OCI-LY7 (cell line): ENCODE results near the gene NAV3. TPM values are rescaled to one million over a fixed set of nuclear protein-coding genes. Genes with fewer than 3 reads are reported as not detected.

Experiments used
- BruUV-seq: library from RNA; stranded (reverse); fragments of 400-500 nt; replicated peaks from 2 replicates; lab custom pipeline; 2021; lab: Mats Ljungman, UMichigan
- CTCF ChIA-PET: fragments of 300-600 bp; sonication (Branson Sonifier 250); formaldehyde crosslinking; loops from one replicate; lab custom pipeline; 2022; ENCODE audit warnings: antibody characterized with exemption; ENCODE audit not compliant: unreplicated experiment; lab: Charles Lee
- POLR2A ChIA-PET: fragments of 300-600 bp; sonication (Branson Sonifier 250); formaldehyde crosslinking; loops from one replicate; lab custom pipeline; 2022; ENCODE audit warnings: antibody characterized with exemption; lab: Charles Lee
- DNase-seq: peaks from one replicate; pipeline ENCODE4 v3.0.0-alpha.2; 2015; ENCODE audit warnings: low spot score
- H2AFZ ChIP-seq: fragments of 200-600 bp; sonication (generic), shearing (Covaris generic); 2 replicates; pipeline ENCODE4 v1.6.1; 2014; ENCODE audit warnings: mild to moderate bottlenecking, antibody characterized with exemption, low read length, moderate library complexity
- H3K27ac ChIP-seq: fragments of 200-600 bp; sonication (generic); 2 replicates; pipeline ENCODE4 v1.5.1; 2014; ENCODE audit warnings: mixed run types, low read depth, mild to moderate bottlenecking, moderate library complexity, low read length, inconsistent platforms; ENCODE audit not compliant: poor library complexity, severe bottlenecking
- H3K36me3 ChIP-seq: fragments of 200-600 bp; sonication (generic); 2 replicates; pipeline ENCODE4 v1.6.1; 2014; ENCODE audit warnings: mild to moderate bottlenecking, antibody characterized with exemption, low read length, moderate library complexity, mixed read lengths; ENCODE audit not compliant: insufficient read depth
- H3K4me1 ChIP-seq: fragments of 200-600 bp; sonication (generic); 2 replicates; pipeline ENCODE4 v1.5.1; 2014; ENCODE audit warnings: mild to moderate bottlenecking, low read length; ENCODE audit not compliant: insufficient read depth, poor library complexity, severe bottlenecking
- H3K4me2 ChIP-seq: fragments of 200-600 bp; sonication (generic); 2 replicates; pipeline ENCODE4 v1.6.1; 2014; ENCODE audit warnings: mild to moderate bottlenecking, low read length
- H3K4me3 ChIP-seq: fragments of 200-600 bp; sonication (generic); 2 replicates; pipeline ENCODE4 v1.5.1; 2014; ENCODE audit warnings: mild to moderate bottlenecking, low read depth, low read length; ENCODE audit not compliant: poor library complexity, severe bottlenecking
- H3K79me2 ChIP-seq: fragments of 200-600 bp; sonication (generic); 2 replicates; pipeline ENCODE4 v1.6.1; 2016; ENCODE audit warnings: low read depth, mild to moderate bottlenecking, low read length, moderate library complexity, mixed read lengths; ENCODE audit not compliant: insufficient read depth
- H3K9me2 ChIP-seq: fragments of 200-600 bp; sonication (generic); 2 replicates; pipeline ENCODE4 v1.6.1; 2016; ENCODE audit warnings: mild to moderate bottlenecking, low read length, mixed read lengths; ENCODE audit not compliant: insufficient read depth
- H3K9me3 ChIP-seq: fragments of 200-600 bp; sonication (generic); 2 replicates; pipeline ENCODE4 v1.6.1; 2014; ENCODE audit warnings: mild to moderate bottlenecking, mixed run types, low read length, mixed read lengths
- H4K20me1 ChIP-seq: fragments of 200-600 bp; sonication (generic); 2 replicates; pipeline ENCODE4 v1.6.1; 2014; ENCODE audit warnings: mild to moderate bottlenecking, antibody characterized with exemption, low read length, moderate library complexity, mixed read lengths; ENCODE audit not compliant: insufficient read depth
- CTCF ChIP-seq: fragments of 200-600 bp; sonication (generic); conservative IDR thresholded peaks from 2 replicates; pipeline ENCODE4 v1.5.1; 2014; ENCODE audit warnings: mild to moderate bottlenecking, antibody characterized with exemption, low read length, moderate library complexity, mixed read lengths
- EZH2phosphoT487 ChIP-seq: fragments of 200-600 bp; sonication (generic); IDR thresholded peaks from 2 replicates; pipeline ENCODE4 v1.6.1; 2018; ENCODE audit warnings: low read depth, borderline replicate concordance, mild to moderate bottlenecking, mixed run types, antibody characterized with exemption, low read length, moderate library complexity, mixed read lengths
- intact Hi-C: fragments of 100-400 bp; cut with micrococcal nuclease; formaldehyde crosslinking; loops from one replicate; pipeline ENCODE4 v1.10.0; 2022; ENCODE audit not compliant: unreplicated experiment
- total RNA-seq, 2 experiments: library from RNA; depleted of rRNA in 1 of 2; stranded (reverse); fragments of >200 nt in 1 of 2; shearing (Covaris generic) in 1 of 2; gene quantifications; 2 replicates each; pipeline ENCODE4 v1.2.3, GENCODE V29; 2014 to 2022

Gene NAV3
- total RNA-seq, 2 experiments from 2014 or later: 0.68 to 1.6 TPM

- POLR2A ChIA-PET: interaction anchor here (1.2 kb wide), 1 partner anchor 67 kb away, joined by 3 read pairs; no protein-coding TSS in a partner anchor
- CTCF ChIA-PET: interaction anchor here (0.8 kb wide), 1 partner anchor 82 kb away, joined by 4 read pairs; no protein-coding TSS in a partner anchor
- no peaks in the 10 kb centered on the region for H3K79me2 ChIP-seq
Measured at GRCh38 chr12:78036874-78037273, 206.2 kb downstream of the NAV3 start.

GRCh38 chr12:78037707-78038106 lies 207.0 kb downstream of the NAV3 start:
- BruUV-seq: no TSS peak
- H2AFZ ChIP-seq: no peak overlapping the region
- no peak for DNase-seq
- H3K9me2 ChIP-seq: 0 out of 2 replicates have a peak, but pooled peaks cover 3% of the 10 kb centered on the region
- no peak overlapping the region for H3K27ac ChIP-seq
- H3K9me3 ChIP-seq: no peaks in the 10 kb centered on the region
- H3K36me3 ChIP-seq: no peaks in the 10 kb centered on the region
- H4K20me1 ChIP-seq: no peaks in the 10 kb centered on the region
- H3K79me2 ChIP-seq: no peaks in the 10 kb centered on the region
- no peak overlapping the region for H3K4me3 ChIP-seq
- POLR2A ChIA-PET: interaction anchor here (1.2 kb wide), 1 partner anchor 68 kb away, joined by 3 read pairs; no protein-coding TSS in a partner anchor
- 0 out of 2 replicates have a peak, but pooled peaks have one; percentile 23 for TF ChIP-seq CTCF
- TF ChIP-seq EZH2phosphoT487: no peak
- peaks cover 8% of the 10 kb centered on the region for H3K4me1 ChIP-seq
- H3K4me2 ChIP-seq: no peak overlapping the region
- intact Hi-C loops: no loop called here
- CTCF ChIA-PET: no interaction called here

More at GRCh38 chr12:78036874-78037273, 206.2 kb downstream of the NAV3 start:
- H4K20me1 ChIP-seq: no peaks in the 10 kb centered on the region
- TF ChIP-seq EZH2phosphoT487 (no peak), CTCF (no peak)
- no peak for DNase-seq
- no peaks in the 10 kb centered on the region for H3K9me3 ChIP-seq
- H3K27ac ChIP-seq: no peak overlapping the region
- no peaks in the 10 kb centered on the region for H3K36me3 ChIP-seq
- 0 out of 2 replicates have a peak, but pooled peaks cover 3% of the 10 kb centered on the region for H3K9me2 ChIP-seq
- peaks cover 8% of the 10 kb centered on the region for H3K4me1 ChIP-seq
- BruUV-seq: no TSS peak
- intact Hi-C loops: no loop called here
- H3K4me3 ChIP-seq: no peak overlapping the region
- 0 out of 2 replicates have a peak overlapping the region, but pooled peaks have one; percentile 80 for H2AFZ ChIP-seq
- no peak overlapping the region for H3K4me2 ChIP-seq

- Histone ChIP-seq H3K79me2 (no peaks in the 10 kb centered on the region), H3K4me3 (no peak overlapping the region), H3K9me2 (0 out of 2 replicates have a peak, but pooled peaks cover 3% of the 10 kb centered on the region), H2AFZ (no peak overlapping the region), H4K20me1 (no peaks in the 10 kb centered on the region), H3K36me3 (no peaks in the 10 kb centered on the region), H3K27ac (no peak overlapping the region), H3K9me3 (no peaks in the 10 kb centered on the region), H3K4me2 (no peak overlapping the region), H3K4me1 (peaks cover 8% of the 10 kb centered on the region)
- TF ChIP-seq EZH2phosphoT487: no peak
- TF ChIP-seq CTCF: no peak
- ChIA-PET CTCF (no interaction called here), POLR2A (no interaction called here)
- no peak for DNase-seq
- intact Hi-C loops: no loop called here
- no TSS peak for BruUV-seq
Measured at GRCh38 chr12:78038541-78038940, 207.8 kb downstream of the NAV3 start.
